ENCODE results near the gene REV3L.

GRCh38 chr6:111263837-111264236 is 219.2 kb downstream of the REV3L start:
- TF ChIP-seq POLR2AphosphoS5 (IDR thresholded peaks at IDR 0.05; ENCODE audit: low read depth, low read length) (peak; percentile 90), NFIC (IDR thresholded peaks at IDR 0.05; ENCODE audit: borderline replicate concordance) (peak; percentile 88), EP300 (IDR thresholded peaks at IDR 0.05; ENCODE audit: borderline replicate concordance in 1 of 2, low read depth in 1 of 2, low read length in 1 of 2) (peak; percentile 66 to 92), ELF1 (IDR thresholded peaks at IDR 0.05) (no peak), GABPA (IDR thresholded peaks at IDR 0.05; ENCODE audit: low read depth) (no peak; the same call in 1 of the 2 replicates), SMC3 (IDR thresholded peaks at IDR 0.05; ENCODE audit: low read depth, low read length) (no peak), SIN3A (IDR thresholded peaks at IDR 0.05; ENCODE audit: borderline replicate concordance, low read depth, low read length) (0 out of 2 replicates have a peak, but pooled peaks have one; percentile 50), CTCF (IDR thresholded peaks at IDR 0.05) (no peak), RAD21 (IDR thresholded peaks at IDR 0.05; ENCODE audit: low read length) (no peak), REST (IDR thresholded peaks at IDR 0.05; ENCODE audit: low read depth, low read length) (no peak), PBX3 (IDR thresholded peaks at IDR 0.05) (peak; percentile 97), MAX (IDR thresholded peaks at IDR 0.05; ENCODE audit: low read depth) (no peak), TAF1 (IDR thresholded peaks at IDR 0.05; ENCODE audit: borderline replicate concordance, low read depth, low read length) (0 out of 2 replicates have a peak, but pooled peaks have one; percentile 5), EZH2phosphoT487 (IDR thresholded peaks at IDR 0.05; ENCODE audit: borderline replicate concordance, low read depth) (no peak)
